ENCODE results near the gene PRKD1. TPM values are rescaled to one million over a fixed set of nuclear protein-coding genes. Genes with fewer than 3 reads are reported as not detected.

Gene PRKD1
- total RNA-seq, 2 donors from 2014 or later: not detected

- DNase-seq (no peak), ATAC-seq (no peak)
- peaks cover 2% of the 10 kb centered on the region for H3K9me3 ChIP-seq (ENCODE audit: control insufficient read depth, low read length, poor library complexity, severe bottlenecking)
- Mint-ChIP-seq H3K4me3 (no peak overlapping the region), H3K4me1 (no peaks in the 10 kb centered on the region), H3K27ac (no peak overlapping the region), H3K27me3 (no peaks in the 10 kb centered on the region), H3K36me3 (ENCODE audit: low read depth) (no peaks in the 10 kb centered on the region)
Observed at GRCh38 chr14:29603696-29604095, 324.0 kb downstream of the PRKD1 start.

- H3K9me3 ChIP-seq (ENCODE audit: control insufficient read depth, low read length, poor library complexity, severe bottlenecking): peaks cover 2% of the 10 kb centered on the region
- H3K4me1 Mint-ChIP-seq: no peaks in the 10 kb centered on the region
- DNase-seq (no peak), ATAC-seq (no peak)
- no peaks in the 10 kb centered on the region for H3K36me3 Mint-ChIP-seq (ENCODE audit: low read depth)
- no peak overlapping the region for H3K4me3 Mint-ChIP-seq
- H3K27me3 Mint-ChIP-seq: no peaks in the 10 kb centered on the region
- H3K27ac Mint-ChIP-seq: no peak overlapping the region
Observed at GRCh38 chr14:29601616-29602015, 326.0 kb downstream of the PRKD1 start.

GRCh38 chr14:29587761-29588470 lies 339.7 kb downstream of the PRKD1 start:
- no peak for ATAC-seq

GRCh38 chr14:29587046-29587445 lies 340.6 kb downstream of the PRKD1 start:
- H3K4me1 Mint-ChIP-seq: no peaks in the 10 kb centered on the region
- no peak for DNase-seq
- no peaks in the 10 kb centered on the region for H3K36me3 Mint-ChIP-seq (ENCODE audit: low read depth)
- no peak overlapping the region for H3K27ac Mint-ChIP-seq
- no peak for ATAC-seq
- no peak overlapping the region for H3K4me3 Mint-ChIP-seq
- no peaks in the 10 kb centered on the region for H3K27me3 Mint-ChIP-seq
- H3K9me3 ChIP-seq (ENCODE audit: control insufficient read depth, low read length, poor library complexity, severe bottlenecking): no peaks in the 10 kb centered on the region

More at GRCh38 chr14:29587761-29588470, 339.7 kb downstream of the PRKD1 start:
- no peaks in the 10 kb centered on the region for H3K36me3 Mint-ChIP-seq (ENCODE audit: low read depth)
- H3K4me1 Mint-ChIP-seq: no peaks in the 10 kb centered on the region
- no peaks in the 10 kb centered on the region for H3K9me3 ChIP-seq (ENCODE audit: control insufficient read depth, low read length, poor library complexity, severe bottlenecking)
- no peak overlapping the region for H3K27ac Mint-ChIP-seq
- DNase-seq: no peak
- H3K27me3 Mint-ChIP-seq: no peaks in the 10 kb centered on the region
- H3K4me3 Mint-ChIP-seq: no peak overlapping the region

- no peak overlapping the region for H3K4me3 Mint-ChIP-seq
- H3K36me3 Mint-ChIP-seq (ENCODE audit: low read depth): no peaks in the 10 kb centered on the region
- H3K4me1 Mint-ChIP-seq: no peaks in the 10 kb centered on the region
- H3K27ac Mint-ChIP-seq: no peak overlapping the region
- DNase-seq (no peak), ATAC-seq (no peak)
- no peaks in the 10 kb centered on the region for H3K9me3 ChIP-seq (ENCODE audit: control insufficient read depth, low read length, poor library complexity, severe bottlenecking)
- no peaks in the 10 kb centered on the region for H3K27me3 Mint-ChIP-seq
Observed at GRCh38 chr14:29584992-29585391, 342.7 kb downstream of the PRKD1 start.

GRCh38 chr14:29580763-29581162 lies 346.9 kb downstream of the PRKD1 start:
- H3K27ac Mint-ChIP-seq: no peak overlapping the region
- DNase-seq (no peak), ATAC-seq (no peak)
- no peaks in the 10 kb centered on the region for H3K4me1 Mint-ChIP-seq
- no peaks in the 10 kb centered on the region for H3K9me3 ChIP-seq (ENCODE audit: control insufficient read depth, low read length, poor library complexity, severe bottlenecking)
- no peaks in the 10 kb centered on the region for H3K27me3 Mint-ChIP-seq
- no peak overlapping the region for H3K4me3 Mint-ChIP-seq
- H3K36me3 Mint-ChIP-seq (ENCODE audit: low read depth): no peaks in the 10 kb centered on the region

GRCh38 chr14:29579838-29580237 lies 347.8 kb downstream of the PRKD1 start:
- DNase-seq: no peak
- no peaks in the 10 kb centered on the region for H3K36me3 Mint-ChIP-seq (ENCODE audit: low read depth)
- ATAC-seq: no peak
- no peaks in the 10 kb centered on the region for H3K4me1 Mint-ChIP-seq
- H3K4me3 Mint-ChIP-seq: no peak overlapping the region
- H3K9me3 ChIP-seq (ENCODE audit: control insufficient read depth, low read length, poor library complexity, severe bottlenecking): no peaks in the 10 kb centered on the region
- H3K27ac Mint-ChIP-seq: no peak overlapping the region
- no peaks in the 10 kb centered on the region for H3K27me3 Mint-ChIP-seq

- Mint-ChIP-seq H3K27ac (no peak overlapping the region), H3K4me1 (no peaks in the 10 kb centered on the region), H3K27me3 (no peaks in the 10 kb centered on the region), H3K36me3 (ENCODE audit: low read depth) (no peaks in the 10 kb centered on the region), H3K4me3 (no peak overlapping the region)
- DNase-seq: no peak
- H3K9me3 ChIP-seq (ENCODE audit: control insufficient read depth, low read length, poor library complexity, severe bottlenecking): no peaks in the 10 kb centered on the region
- ATAC-seq: no peak
Observed at GRCh38 chr14:29576927-29577326, 350.7 kb downstream of the PRKD1 start.

- no peak for ATAC-seq
- no peak overlapping the region for H3K27ac Mint-ChIP-seq
- no peaks in the 10 kb centered on the region for H3K9me3 ChIP-seq (ENCODE audit: control insufficient read depth, low read length, poor library complexity, severe bottlenecking)
- no peak overlapping the region for H3K4me3 Mint-ChIP-seq
- H3K36me3 Mint-ChIP-seq (ENCODE audit: low read depth): no peaks in the 10 kb centered on the region
- DNase-seq: no peak
- H3K27me3 Mint-ChIP-seq: no peaks in the 10 kb centered on the region
- no peaks in the 10 kb centered on the region for H3K4me1 Mint-ChIP-seq
Observed at GRCh38 chr14:29569194-29569593, 358.5 kb downstream of the PRKD1 start.

- no peak overlapping the region for H3K4me3 Mint-ChIP-seq
- H3K9me3 ChIP-seq (ENCODE audit: control insufficient read depth, low read length, poor library complexity, severe bottlenecking): no peaks in the 10 kb centered on the region
- no peaks in the 10 kb centered on the region for H3K36me3 Mint-ChIP-seq (ENCODE audit: low read depth)
- no peak for ATAC-seq
- H3K27me3 Mint-ChIP-seq: no peaks in the 10 kb centered on the region
- no peak overlapping the region for H3K27ac Mint-ChIP-seq
- DNase-seq: no peak
- no peaks in the 10 kb centered on the region for H3K4me1 Mint-ChIP-seq
Observed at GRCh38 chr14:29566194-29566593, 361.5 kb downstream of the PRKD1 start.

GRCh38 chr14:29558516-29558915 lies 369.1 kb downstream of the PRKD1 start:
- Mint-ChIP-seq H3K4me1 (no peaks in the 10 kb centered on the region), H3K27ac (no peak overlapping the region), H3K27me3 (no peaks in the 10 kb centered on the region), H3K4me3 (no peak overlapping the region), H3K36me3 (ENCODE audit: low read depth) (no peaks in the 10 kb centered on the region)
- no peak for ATAC-seq
- DNase-seq: no peak
- H3K9me3 ChIP-seq (ENCODE audit: control insufficient read depth, low read length, poor library complexity, severe bottlenecking): no peaks in the 10 kb centered on the region

- DNase-seq: no peak
- H3K36me3 Mint-ChIP-seq (ENCODE audit: low read depth): no peaks in the 10 kb centered on the region
- no peaks in the 10 kb centered on the region for H3K9me3 ChIP-seq (ENCODE audit: control insufficient read depth, low read length, poor library complexity, severe bottlenecking)
- no peaks in the 10 kb centered on the region for H3K4me1 Mint-ChIP-seq
- H3K27me3 Mint-ChIP-seq: no peaks in the 10 kb centered on the region
- ATAC-seq: no peak
- no peak overlapping the region for H3K27ac Mint-ChIP-seq
- H3K4me3 Mint-ChIP-seq: no peak overlapping the region
Observed at GRCh38 chr14:29554335-29554734, 373.3 kb downstream of the PRKD1 start.

GRCh38 chr14:29553427-29553826 lies 374.2 kb downstream of the PRKD1 start:
- H3K27me3 Mint-ChIP-seq: no peaks in the 10 kb centered on the region
- no peak overlapping the region for H3K27ac Mint-ChIP-seq
- no peak for ATAC-seq
- H3K4me1 Mint-ChIP-seq: no peaks in the 10 kb centered on the region
- no peaks in the 10 kb centered on the region for H3K36me3 Mint-ChIP-seq (ENCODE audit: low read depth)
- H3K4me3 Mint-ChIP-seq: no peak overlapping the region
- H3K9me3 ChIP-seq (ENCODE audit: control insufficient read depth, low read length, poor library complexity, severe bottlenecking): no peaks in the 10 kb centered on the region
- no peak for DNase-seq

- DNase-seq (no peak), ATAC-seq (no peak)
- no peaks in the 10 kb centered on the region for H3K9me3 ChIP-seq (ENCODE audit: control insufficient read depth, low read length, poor library complexity, severe bottlenecking)
- no peak overlapping the region for H3K27ac Mint-ChIP-seq
- H3K4me3 Mint-ChIP-seq: no peak overlapping the region
- H3K36me3 Mint-ChIP-seq (ENCODE audit: low read depth): no peaks in the 10 kb centered on the region
- no peaks in the 10 kb centered on the region for H3K27me3 Mint-ChIP-seq
- no peaks in the 10 kb centered on the region for H3K4me1 Mint-ChIP-seq
Observed at GRCh38 chr14:29548948-29549370, 378.7 kb downstream of the PRKD1 start.

All from T-helper 17 cell (primary cell).